HG03280 (cell line): Measurements from ENCODE around the gene SV2C.

ENCODE experiments used
- ATAC-seq: cut with Tn5 transposase; IDR thresholded peaks from one replicate; pipeline ENCODE4 v1.9.1; 2021; ENCODE audit warnings: mild to moderate bottlenecking, moderate library complexity; ENCODE audit not compliant: unreplicated experiment

The SV2C gene

DNA sequence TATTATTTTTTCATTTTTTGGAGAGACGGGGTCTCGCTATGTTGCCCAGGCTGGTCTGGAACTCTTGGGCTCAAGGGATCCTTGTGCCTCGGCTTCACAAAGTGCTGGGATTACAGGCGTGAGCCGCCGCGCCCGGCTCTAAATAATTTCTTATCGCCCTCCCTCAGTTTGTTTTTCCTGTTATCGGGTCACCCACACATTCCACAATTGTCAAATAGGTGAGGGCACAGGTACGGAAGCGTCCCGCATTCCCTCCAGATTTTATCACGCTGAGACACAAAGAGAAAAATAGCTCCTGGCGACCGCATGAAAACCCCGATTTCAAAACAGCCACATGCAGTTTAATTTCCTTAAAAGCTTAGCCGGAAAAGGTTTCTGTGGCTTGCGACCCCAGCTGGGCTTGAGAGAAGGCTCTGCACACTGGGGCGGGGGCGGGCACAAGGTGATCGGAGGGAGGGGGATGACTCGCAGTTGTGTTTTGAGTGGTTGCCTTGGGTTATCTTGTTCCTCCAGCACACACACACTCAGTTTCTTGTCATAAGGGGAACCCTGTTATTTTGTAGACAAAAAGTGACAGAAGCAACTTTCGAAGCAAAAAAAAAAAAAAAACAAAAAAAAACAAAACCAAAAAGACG lies 319.2 kb downstream of the SV2C start:
- ATAC-seq = peak; percentile 49

- ATAC-seq = peak; percentile 61
These were observed 319.9 kb downstream of the SV2C start, which contains the start of gene IQGAP2 for GRCh38 chr5:76402886-76403765. IQGAP2 (plus strand) TSS chr5:76403285; CDS start chr5:76403546, 261 bp downstream.
